Measurements from ENCODE around the gene ZNF607. TPM values are rescaled to one million over a fixed set of nuclear protein-coding genes. Genes with fewer than 3 reads are reported as not detected.
"Not testable (repeated sequence)": the region's sequence is repeated elsewhere in the genome, so short reads cannot be mapped to it uniquely, and the experiment has no call there.

The ZNF607 gene
- total RNA-seq (2014; rRNA removed; shearing (Covaris generic)), result not detected in 2 replicates

GRCh38 chr19:37719111-37719926, at the start of gene ZNF607:
Gene ZNF607, minus strand, starts transcription at chr19:37719761. Its CDS starts 8,143 bp downstream, at chr19:37711618.
- H3K4me1 ChIP-seq (replicated peaks), result no peaks in the 10 kb centered on the region
- H3K9me3 ChIP-seq (replicated peaks), result peaks cover 9% of the 10 kb centered on the region; the same call in 1 of the 2 replicates
- H3K4me3 ChIP-seq, result no peak within 1 kb of the TSS
- no peak for DNase-seq (ENCODE audit: low read depth in 1 of 2, low spot score in 2 of 2)
- no peaks in the 10 kb centered on the region for H3K27me3 ChIP-seq (replicated peaks)
- H3K36me3 ChIP-seq, result no peaks in the 10 kb centered on the region
- no peak within 1 kb of the TSS for H3K27ac ChIP-seq

- H3K4me1 ChIP-seq (replicated peaks), result no peaks in the 10 kb centered on the region
- H3K27ac ChIP-seq, result no peak overlapping the region
- no peak for DNase-seq (ENCODE audit: low read depth in 1 of 2, low spot score in 2 of 2)
- no peaks in the 10 kb centered on the region for H3K36me3 ChIP-seq
- H3K9me3 ChIP-seq (replicated peaks), result peaks cover 11% of the 10 kb centered on the region
- no peak overlapping the region for H3K4me3 ChIP-seq
- H3K27me3 ChIP-seq (replicated peaks), result no peaks in the 10 kb centered on the region
Measured at GRCh38 chr19:37763488-37763887, 43.9 kb upstream of the ZNF607 start.

GRCh38 chr19:37757683-37758082, 38.1 kb upstream of the ZNF607 start:
- not testable (repeated sequence) for H3K4me1 ChIP-seq (replicated peaks); DNase-seq (ENCODE audit: low read depth in 1 of 2, low spot score in 2 of 2); H3K27me3 ChIP-seq (replicated peaks); H3K4me3 ChIP-seq; H3K9me3 ChIP-seq (replicated peaks); H3K36me3 ChIP-seq; H3K27ac ChIP-seq

- Histone ChIP-seq H3K4me1 (replicated peaks) (no peaks in the 10 kb centered on the region), H3K27ac (no peak overlapping the region), H3K4me3 (no peak overlapping the region), H3K9me3 (replicated peaks) (peaks cover 38% of the 10 kb centered on the region), H3K27me3 (replicated peaks) (no peaks in the 10 kb centered on the region), H3K36me3 (no peaks in the 10 kb centered on the region)
- no peak for DNase-seq (ENCODE audit: low read depth in 1 of 2, low spot score in 2 of 2)
Measured at GRCh38 chr19:37738371-37738770, 18.8 kb upstream of the ZNF607 start.

GRCh38 chr19:37725181-37725580, 5.6 kb upstream of the ZNF607 start:
- no peaks in the 10 kb centered on the region for H3K36me3 ChIP-seq
- H3K9me3 ChIP-seq (replicated peaks), result 0 out of 2 replicates have a peak, but pooled peaks cover 3% of the 10 kb centered on the region
- no peak for DNase-seq (ENCODE audit: low read depth in 1 of 2, low spot score in 2 of 2)
- no peaks in the 10 kb centered on the region for H3K27me3 ChIP-seq (replicated peaks)
- H3K4me1 ChIP-seq (replicated peaks), result no peaks in the 10 kb centered on the region
- H3K4me3 ChIP-seq, result no peak overlapping the region
- no peak overlapping the region for H3K27ac ChIP-seq

- Histone ChIP-seq H3K4me3 (no peak overlapping the region), H3K27me3 (replicated peaks) (no peaks in the 10 kb centered on the region), H3K4me1 (replicated peaks) (no peaks in the 10 kb centered on the region), H3K27ac (no peak overlapping the region), H3K36me3 (no peaks in the 10 kb centered on the region), H3K9me3 (replicated peaks) (peaks cover 9% of the 10 kb centered on the region; the same call in 1 of the 2 replicates)
- no peak for DNase-seq (ENCODE audit: low read depth in 1 of 2, low spot score in 2 of 2)
Measured at GRCh38 chr19:37719927-37720265, 335 bp upstream of the ZNF607 start.

GRCh38 chr19:37718304-37718703, 1.3 kb downstream of the ZNF607 start:
- peaks cover 9% of the 10 kb centered on the region; the same call in 1 of the 2 replicates for H3K9me3 ChIP-seq (replicated peaks)
- H3K27ac ChIP-seq, result no peak overlapping the region
- no peak overlapping the region for H3K4me3 ChIP-seq

GRCh38 chr19:37716140-37716539, 3.4 kb downstream of the ZNF607 start:
- no peak overlapping the region for H3K4me3 ChIP-seq
- no peak for DNase-seq (ENCODE audit: low read depth in 1 of 2, low spot score in 2 of 2)
- H3K9me3 ChIP-seq (replicated peaks), result peaks cover 11% of the 10 kb centered on the region; the same call in 1 of the 2 replicates
- no peaks in the 10 kb centered on the region for H3K36me3 ChIP-seq
- no peaks in the 10 kb centered on the region for H3K27me3 ChIP-seq (replicated peaks)
- no peak overlapping the region for H3K27ac ChIP-seq
- H3K4me1 ChIP-seq (replicated peaks), result no peaks in the 10 kb centered on the region

More at GRCh38 chr19:37718304-37718703, 1.3 kb downstream of the ZNF607 start:
- no peak for DNase-seq (ENCODE audit: low read depth in 1 of 2, low spot score in 2 of 2)
- Histone ChIP-seq H3K27me3 (replicated peaks) (no peaks in the 10 kb centered on the region), H3K4me1 (replicated peaks) (no peaks in the 10 kb centered on the region), H3K36me3 (no peaks in the 10 kb centered on the region)

GRCh38 chr19:37706052-37706605, 13.4 kb downstream of the ZNF607 start:
- H3K27ac ChIP-seq, result no peak overlapping the region
- DNase-seq (ENCODE audit: low read depth in 1 of 2, low spot score in 2 of 2), result no peak
- H3K4me1 ChIP-seq (replicated peaks), result no peaks in the 10 kb centered on the region
- H3K27me3 ChIP-seq (replicated peaks), result no peaks in the 10 kb centered on the region
- H3K36me3 ChIP-seq, result no peaks in the 10 kb centered on the region
- no peak overlapping the region for H3K4me3 ChIP-seq
- peaks cover 3% of the 10 kb centered on the region; the same call in 1 of the 2 replicates for H3K9me3 ChIP-seq (replicated peaks)

- Histone ChIP-seq H3K36me3 (no peaks in the 10 kb centered on the region), H3K4me3 (no peak overlapping the region), H3K27ac (no peak overlapping the region), H3K4me1 (replicated peaks) (no peaks in the 10 kb centered on the region), H3K27me3 (replicated peaks) (no peaks in the 10 kb centered on the region), H3K9me3 (replicated peaks) (peaks cover 12% of the 10 kb centered on the region; the same call in 1 of the 2 replicates)
- no peak for DNase-seq (ENCODE audit: low read depth in 1 of 2, low spot score in 2 of 2)
Measured at GRCh38 chr19:37699057-37699456, 20.5 kb downstream of the ZNF607 start.

GRCh38 chr19:37698216-37698615, 21.3 kb downstream of the ZNF607 start:
- no peaks in the 10 kb centered on the region for H3K27me3 ChIP-seq (replicated peaks)
- H3K27ac ChIP-seq, result no peak overlapping the region
- no peaks in the 10 kb centered on the region for H3K4me1 ChIP-seq (replicated peaks)
- DNase-seq (ENCODE audit: low read depth in 1 of 2, low spot score in 2 of 2), result no peak
- H3K4me3 ChIP-seq, result no peak overlapping the region
- no peaks in the 10 kb centered on the region for H3K36me3 ChIP-seq
- peaks cover 12% of the 10 kb centered on the region for H3K9me3 ChIP-seq (replicated peaks)

- peaks cover 20% of the 10 kb centered on the region for H3K9me3 ChIP-seq (replicated peaks)
- no peaks in the 10 kb centered on the region for H3K27me3 ChIP-seq (replicated peaks)
- no peak overlapping the region for H3K27ac ChIP-seq
- no peak for DNase-seq (ENCODE audit: low read depth in 1 of 2, low spot score in 2 of 2)
- H3K4me1 ChIP-seq (replicated peaks), result no peaks in the 10 kb centered on the region
- H3K36me3 ChIP-seq, result no peaks in the 10 kb centered on the region
- H3K4me3 ChIP-seq, result no peak overlapping the region
Measured at GRCh38 chr19:37695144-37695899, 24.2 kb downstream of the ZNF607 start.

GRCh38 chr19:37692956-37693620, 26.5 kb downstream of the ZNF607 start:
- Histone ChIP-seq H3K36me3 (no peaks in the 10 kb centered on the region), H3K27ac (no peak overlapping the region), H3K4me1 (replicated peaks) (no peaks in the 10 kb centered on the region), H3K27me3 (replicated peaks) (no peaks in the 10 kb centered on the region), H3K4me3 (no peak overlapping the region), H3K9me3 (replicated peaks) (peaks cover 17% of the 10 kb centered on the region)
- DNase-seq (ENCODE audit: low read depth in 1 of 2, low spot score in 2 of 2), result no peak

All from SJSA1 (cell line).